Measurements from ENCODE around the gene MTA1.

GRCh38 chr14:105418269-105419194, 1.1 kb upstream of the MTA1 start:
- TF ChIP-seq EZH2 (IDR thresholded peaks at IDR 0.05; ENCODE audit: insufficient read depth, poor library complexity, severe bottlenecking) = no peak
- no peak for TF ChIP-seq EZH2phosphoT487 (IDR thresholded peaks at IDR 0.05; ENCODE audit: insufficient read depth, low read depth)
